Amygdala (tissue), 56 donors: ENCODE results near the gene ERG.

Source experiments
- DNase-seq, 56 donors: peaks; one replicate each; lab custom pipeline; 2025; lab: John Stamatoyannopoulos, UW

The ERG gene

GRCh38 chr21:38367646-38368045 is 130.6 kb downstream of the ERG start:
- no peak for DNase-seq

- no peak for DNase-seq
Observed at GRCh38 chr21:38365521-38365920, 132.8 kb downstream of the ERG start.

- no peak for DNase-seq
Observed at GRCh38 chr21:38363693-38364092, 134.6 kb downstream of the ERG start.

- no peak for DNase-seq
Observed at GRCh38 chr21:38361324-38361723, 137.0 kb downstream of the ERG start.

GRCh38 chr21:38359835-38360234 is 138.4 kb downstream of the ERG start:
- no peak for DNase-seq

- DNase-seq = no peak
Observed at GRCh38 chr21:38359090-38359489, 139.2 kb downstream of the ERG start.

GRCh38 chr21:38358666-38359065 is 139.6 kb downstream of the ERG start:
- no peak for DNase-seq

GRCh38 chr21:38358098-38358497 is 140.2 kb downstream of the ERG start:
- DNase-seq = no peak

- DNase-seq = no peak
Observed at GRCh38 chr21:38356883-38357625, 141.2 kb downstream of the ERG start.

GRCh38 chr21:38355992-38356781 is 142.1 kb downstream of the ERG start:
- peak in 48 of 56 donors; percentile 3 to 78 (median 28) for DNase-seq

GRCh38 chr21:38355353-38355752 is 142.9 kb downstream of the ERG start:
- no peak for DNase-seq

GRCh38 chr21:38354746-38355145 is 143.5 kb downstream of the ERG start:
- DNase-seq = no peak

- DNase-seq = no peak
Observed at GRCh38 chr21:38354231-38354630, 144.0 kb downstream of the ERG start.

GRCh38 chr21:38352536-38353219 is 145.6 kb downstream of the ERG start:
- peak in 13 of 56 donors; percentile 1 to 46 (median 6) for DNase-seq

- DNase-seq = no peak
Observed at GRCh38 chr21:38351961-38352521, 146.2 kb downstream of the ERG start.

- no peak for DNase-seq
Observed at GRCh38 chr21:38351176-38351959, 146.9 kb downstream of the ERG start.

GRCh38 chr21:38350684-38351083 is 147.6 kb downstream of the ERG start:
- DNase-seq = no peak

- DNase-seq = no peak
Observed at GRCh38 chr21:38349977-38350376, 148.3 kb downstream of the ERG start.

- no peak for DNase-seq
Observed at GRCh38 chr21:38349111-38349746, 149.0 kb downstream of the ERG start.

- no peak for DNase-seq
Observed at GRCh38 chr21:38346286-38346685, 152.0 kb downstream of the ERG start.
